GM06990 (cell line): ENCODE data around the gene STRBP.
"Not testable (repeated sequence)": the region's sequence is repeated elsewhere in the genome, so short reads cannot be mapped to it uniquely, and the experiment has no call there.

Source experiments
- DNase-seq: peaks from one replicate; pipeline ENCODE4 v3.0.0-alpha.2; 2011; ENCODE audit not compliant: insufficient read length; ENCODE audit errors: extremely low read depth
- H3K27me3 ChIP-seq: replicated peaks from 2 replicates; pipeline ENCODE4 v1.6.0; 2011; ENCODE audit warnings: low read length; ENCODE audit not compliant: control insufficient read depth, insufficient read depth
- H3K36me3 ChIP-seq: 2 replicates; pipeline ENCODE4 v1.5.1; 2011; ENCODE audit warnings: low read length; ENCODE audit not compliant: control insufficient read depth, insufficient read depth
- H3K4me3 ChIP-seq: replicated peaks from 2 replicates; pipeline ENCODE4 v1.5.1; 2011; ENCODE audit warnings: low read depth, mild to moderate bottlenecking, control low read depth, low read length
- CTCF ChIP-seq: IDR thresholded peaks from 2 replicates; pipeline ENCODE4 v1.5.1; 2011; ENCODE audit warnings: low read length, control low read depth, mild to moderate bottlenecking, inconsistent platforms; ENCODE audit not compliant: insufficient read depth, poor library complexity, severe bottlenecking

Gene STRBP

GRCh38 chr9:123206065-123206464 is 62.3 kb downstream of the STRBP start:
- no peak overlapping the region for H3K4me3 ChIP-seq
- no peaks in the 10 kb centered on the region for H3K36me3 ChIP-seq
- no peak for TF ChIP-seq CTCF
- DNase-seq = no peak
- no peaks in the 10 kb centered on the region for H3K27me3 ChIP-seq

GRCh38 chr9:123201083-123201482 is 67.3 kb downstream of the STRBP start:
- no peak for TF ChIP-seq CTCF
- DNase-seq = no peak
- Histone ChIP-seq H3K36me3 (no peaks in the 10 kb centered on the region), H3K4me3 (no peak overlapping the region), H3K27me3 (no peaks in the 10 kb centered on the region)

GRCh38 chr9:123200469-123200868 is 67.9 kb downstream of the STRBP start:
- H3K4me3 ChIP-seq, H3K27me3 ChIP-seq, DNase-seq, H3K36me3 ChIP-seq: not testable (repeated sequence)

GRCh38 chr9:123196124-123196523 is 72.3 kb downstream of the STRBP start:
- DNase-seq = no peak
- H3K36me3 ChIP-seq = no peaks in the 10 kb centered on the region
- no peak overlapping the region for H3K4me3 ChIP-seq
- no peaks in the 10 kb centered on the region for H3K27me3 ChIP-seq
- TF ChIP-seq CTCF = no peak

- TF ChIP-seq CTCF = no peak
- Histone ChIP-seq H3K27me3 (no peaks in the 10 kb centered on the region), H3K4me3 (no peak overlapping the region), H3K36me3 (no peaks in the 10 kb centered on the region)
- DNase-seq = no peak
These were observed 74.4 kb downstream of the STRBP start for GRCh38 chr9:123194023-123194422.

- H3K36me3 ChIP-seq = no peaks in the 10 kb centered on the region
These were observed 76.7 kb downstream of the STRBP start for GRCh38 chr9:123191680-123192079.

More at GRCh38 chr9:123191680-123192079, 76.7 kb downstream of the STRBP start:
- no peaks in the 10 kb centered on the region for H3K27me3 ChIP-seq
- TF ChIP-seq CTCF = no peak
- no peak overlapping the region for H3K4me3 ChIP-seq
- no peak for DNase-seq
